Type B pancreatic cell (in vitro differentiated cells): ENCODE results near the gene CYFIP1. TPM values are rescaled to one million over a fixed set of nuclear protein-coding genes. Genes with fewer than 3 reads are reported as not detected.

Experiments
- DNase-seq: peaks from one replicate; pipeline ENCODE4 v3.0.0; 2021; ENCODE audit warnings: mixed read lengths; ENCODE audit not compliant: unreplicated experiment; ENCODE audit errors: extremely low spot score
- H3K27ac Mint-ChIP-seq: 2 replicates; pipeline ENCODE4 v1.8.0; 2021; ENCODE audit warnings: mild to moderate bottlenecking, mixed read lengths
- H3K27me3 Mint-ChIP-seq: 2 replicates; pipeline ENCODE4 v1.8.0; 2021; ENCODE audit warnings: mixed read lengths
- H3K36me3 Mint-ChIP-seq: 2 replicates; pipeline ENCODE4 v1.8.0; 2021; ENCODE audit warnings: mixed read lengths
- H3K4me1 Mint-ChIP-seq: one replicate; pipeline ENCODE4 v1.8.0; 2021; ENCODE audit warnings: mixed read lengths; ENCODE audit not compliant: unreplicated experiment
- H3K4me3 Mint-ChIP-seq: 2 replicates; pipeline ENCODE4 v1.8.0; 2021; ENCODE audit warnings: mild to moderate bottlenecking, mixed read lengths
- H3K9me3 Mint-ChIP-seq: 2 replicates; pipeline ENCODE4 v1.8.0; 2021; ENCODE audit warnings: mixed read lengths
- CTCF ChIP-seq: fragments of 200-600 bp; sonication (generic); conservative IDR thresholded peaks from 2 replicates; pipeline ENCODE4 v1.5.0; 2021; ENCODE audit warnings: antibody characterized with exemption, mild to moderate bottlenecking
- total RNA-seq: library from RNA; stranded (reverse); gene quantifications from 2 replicates; pipeline ENCODE4 v1.2.1, GENCODE V29; 2021; ENCODE audit warnings: low replicate concordance

Gene CYFIP1
- total RNA-seq, 1 donor from 2014 or later, result 108 TPM

DNA sequence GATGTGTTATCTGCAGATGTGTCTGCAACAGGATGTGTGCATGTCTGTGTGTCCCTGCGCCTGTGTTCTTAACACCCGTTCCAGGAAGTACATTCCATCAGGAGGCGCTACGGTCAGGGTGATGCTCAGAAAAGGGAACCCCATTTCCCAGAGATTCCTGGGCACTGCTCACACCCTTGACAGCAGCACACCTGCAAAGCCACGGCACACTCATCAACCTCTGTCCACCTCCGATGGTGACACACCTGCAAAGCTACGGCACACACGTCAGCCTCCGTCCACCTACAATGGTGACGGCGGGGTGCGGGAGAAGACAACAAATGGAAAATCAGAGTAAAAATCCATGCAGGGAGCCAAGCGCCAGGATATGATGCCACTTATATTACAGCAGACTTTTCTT is 86.3 kb downstream of the CYFIP1 start:
- Mint-ChIP-seq H3K9me3 (no peaks in the 10 kb centered on the region), H3K4me1 (no peaks in the 10 kb centered on the region), H3K27ac (no peak overlapping the region), H3K4me3 (no peak overlapping the region), H3K36me3 (peaks cover 17% of the 10 kb centered on the region), H3K27me3 (no peaks in the 10 kb centered on the region)
- no peak for DNase-seq
- TF ChIP-seq CTCF, result no peak

GRCh38 chr15:22893081-22893480 is 87.1 kb downstream of the CYFIP1 start:
- Mint-ChIP-seq H3K36me3 (peaks cover 19% of the 10 kb centered on the region), H3K27ac (peak overlapping the region; percentile 46), H3K4me3 (no peak overlapping the region), H3K27me3 (no peaks in the 10 kb centered on the region), H3K9me3 (no peaks in the 10 kb centered on the region), H3K4me1 (no peaks in the 10 kb centered on the region)
- no peak for TF ChIP-seq CTCF
- no peak for DNase-seq

DNA sequence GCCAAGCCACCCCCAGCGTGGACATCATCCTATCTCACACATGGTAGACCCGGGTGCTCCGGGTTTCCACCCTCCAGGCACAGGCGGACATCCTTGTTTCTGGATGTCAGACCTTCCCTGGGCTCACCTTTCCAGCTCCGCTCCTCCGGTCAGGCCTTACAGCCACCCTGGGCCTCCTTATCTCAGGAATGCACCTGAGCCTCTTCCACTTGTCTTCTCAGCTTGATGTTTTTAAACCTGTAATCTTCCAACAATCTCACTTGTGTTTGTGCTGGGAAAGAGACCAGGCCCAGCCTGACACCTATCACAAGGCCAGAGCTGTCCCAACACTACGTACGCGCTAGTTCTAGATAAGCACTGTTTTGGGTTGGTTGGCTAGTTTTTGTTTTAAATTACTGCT is 87.8 kb downstream of the CYFIP1 start:
- H3K9me3 Mint-ChIP-seq, result no peaks in the 10 kb centered on the region
- H3K4me3 Mint-ChIP-seq, result no peak overlapping the region
- peaks cover 23% of the 10 kb centered on the region for H3K36me3 Mint-ChIP-seq
- H3K27ac Mint-ChIP-seq, result peak overlapping the region; percentile 46
- no peaks in the 10 kb centered on the region for H3K4me1 Mint-ChIP-seq
- DNase-seq, result no peak
- H3K27me3 Mint-ChIP-seq, result no peaks in the 10 kb centered on the region
- TF ChIP-seq CTCF, result no peak

GRCh38 chr15:22891426-22892210 is 88.5 kb downstream of the CYFIP1 start:
- H3K27ac Mint-ChIP-seq, result no peak overlapping the region
- no peak for TF ChIP-seq CTCF
- no peak overlapping the region for H3K4me3 Mint-ChIP-seq
- no peaks in the 10 kb centered on the region for H3K4me1 Mint-ChIP-seq
- no peaks in the 10 kb centered on the region for H3K27me3 Mint-ChIP-seq
- H3K9me3 Mint-ChIP-seq, result no peaks in the 10 kb centered on the region
- peaks cover 23% of the 10 kb centered on the region for H3K36me3 Mint-ChIP-seq
- no peak for DNase-seq

- no peaks in the 10 kb centered on the region for H3K27me3 Mint-ChIP-seq
- H3K4me1 Mint-ChIP-seq, result no peaks in the 10 kb centered on the region
- H3K27ac Mint-ChIP-seq, result no peak overlapping the region
- peaks cover 26% of the 10 kb centered on the region for H3K36me3 Mint-ChIP-seq
- TF ChIP-seq CTCF, result no peak
- DNase-seq, result no peak
- no peak overlapping the region for H3K4me3 Mint-ChIP-seq
- H3K9me3 Mint-ChIP-seq, result no peaks in the 10 kb centered on the region
These were observed 89.9 kb downstream of the CYFIP1 start for GRCh38 chr15:22890296-22890695.
